Amniotic stem cell (primary cell): ENCODE data around the gene WWP2.
"Not testable (repeated sequence)": the region's sequence is repeated elsewhere in the genome, so short reads cannot be mapped to it uniquely, and the experiment has no call there.

Experiments
- DNase-seq: peaks from one replicate; lab custom pipeline; 2025; lab: John Stamatoyannopoulos, UW

WWP2 gene

GRCh38 chr16:69943241-69944036 is 181.3 kb downstream of the WWP2 start:
- not testable (repeated sequence) for DNase-seq

GRCh38 chr16:69950411-69950810 is 188.3 kb downstream of the WWP2 start:
- DNase-seq: not testable (repeated sequence)

GRCh38 chr16:69951017-69951671 is 189.0 kb downstream of the WWP2 start, which contains the start of gene CLEC18A:
CLEC18A (plus strand) TSS chr16:69951334; CDS start chr16:69951367, 33 bp downstream.
- not testable (repeated sequence) for DNase-seq

GRCh38 chr16:69951672-69952031 is 189.5 kb downstream of the WWP2 start:
- DNase-seq: not testable (repeated sequence)

GRCh38 chr16:69952116-69952515 is 190.0 kb downstream of the WWP2 start:
- DNase-seq: not testable (repeated sequence)

GRCh38 chr16:69952572-69953355 is 190.6 kb downstream of the WWP2 start:
- DNase-seq: not testable (repeated sequence)

- not testable (repeated sequence) for DNase-seq
These were observed 192.1 kb downstream of the WWP2 start for GRCh38 chr16:69954241-69954640.

GRCh38 chr16:69963312-69963711 is 201.2 kb downstream of the WWP2 start:
- not testable (repeated sequence) for DNase-seq

- not testable (repeated sequence) for DNase-seq
These were observed 203.0 kb downstream of the WWP2 start for GRCh38 chr16:69964960-69965660.

- not testable (repeated sequence) for DNase-seq
These were observed 203.5 kb downstream of the WWP2 start for GRCh38 chr16:69965661-69966054.

- not testable (repeated sequence) for DNase-seq
These were observed 205.6 kb downstream of the WWP2 start for GRCh38 chr16:69967688-69968087.

- not testable (repeated sequence) for DNase-seq
These were observed 206.0 kb downstream of the WWP2 start for GRCh38 chr16:69968125-69968524.

- DNase-seq: not testable (repeated sequence)
These were observed 207.5 kb downstream of the WWP2 start for GRCh38 chr16:69969657-69970056.

- not testable (repeated sequence) for DNase-seq
These were observed 210.0 kb downstream of the WWP2 start for GRCh38 chr16:69972120-69972519.

- DNase-seq: not testable (repeated sequence)
These were observed 210.8 kb downstream of the WWP2 start for GRCh38 chr16:69972935-69973334.

GRCh38 chr16:69985196-69985595 is 223.1 kb downstream of the WWP2 start:
- DNase-seq: not testable (repeated sequence)
